Glomerular visceral epithelial cell (primary cell): ENCODE results near the gene CENPN.

Experiments used
- DNase-seq: peaks from one replicate; pipeline ENCODE4 v3.0.0-alpha.2; 2016; ENCODE audit errors: extremely low spot score

Gene CENPN

GRCh38 chr16:81029930-81030604 is 23.1 kb downstream of the CENPN start:
- DNase-seq: no peak

- peak; percentile 88 for DNase-seq
These were observed 28.5 kb downstream of the CENPN start, which contains the start of gene ATMIN for GRCh38 chr16:81035398-81035974. ATMIN (plus strand) TSS chr16:81035842; CDS start chr16:81035871, 29 bp downstream.

GRCh38 chr16:81035975-81036750 is 29.1 kb downstream of the CENPN start:
- DNase-seq: peak; percentile 37

DNA sequence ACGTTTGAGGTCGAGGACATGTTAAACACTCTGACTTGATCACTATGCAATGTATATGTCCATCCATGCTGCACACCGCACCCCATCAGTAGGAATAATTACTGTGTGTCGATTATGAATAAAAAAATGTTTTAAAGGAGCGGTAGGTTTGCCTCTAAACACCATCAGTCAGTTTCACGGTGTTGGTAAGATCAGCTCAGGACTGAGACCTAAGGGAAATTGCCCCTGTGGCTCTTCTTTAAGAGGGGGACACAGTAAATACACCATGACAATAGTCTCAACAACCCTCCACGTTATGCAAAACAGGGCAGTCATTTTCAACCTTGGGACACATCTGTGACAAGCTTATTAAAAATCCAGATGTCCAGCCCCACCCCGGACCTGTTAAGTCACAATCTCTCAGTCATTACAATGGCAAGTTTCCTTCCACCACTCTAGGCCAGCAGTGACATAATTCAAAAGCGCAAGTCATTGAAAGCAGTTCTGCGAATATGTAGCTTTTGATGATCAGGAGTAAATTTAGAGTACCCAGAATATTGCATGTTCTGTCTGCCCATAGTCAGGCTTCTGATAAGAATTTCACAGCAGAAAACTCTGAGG is 29.8 kb downstream of the CENPN start:
- DNase-seq: no peak

DNA sequence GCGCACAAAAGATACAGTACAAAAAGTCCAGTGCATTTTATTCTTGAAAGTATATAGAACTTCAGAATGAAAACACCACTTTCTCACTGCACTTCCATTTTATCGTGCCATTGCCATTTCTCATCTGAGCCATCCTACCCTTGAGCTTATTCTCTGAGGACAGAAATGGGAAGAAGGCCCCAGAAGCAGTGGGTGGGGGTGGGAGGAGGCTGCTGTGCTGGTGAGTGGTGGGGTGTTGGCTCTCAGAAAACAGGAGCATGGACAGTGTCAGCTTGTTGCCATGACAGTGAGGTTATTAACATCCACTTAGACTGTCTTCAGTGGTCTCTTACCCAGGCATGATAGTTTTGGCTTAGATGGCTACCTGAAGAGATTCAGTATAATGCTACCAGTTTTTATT is 33.1 kb downstream of the CENPN start:
- no peak for DNase-seq

DNA sequence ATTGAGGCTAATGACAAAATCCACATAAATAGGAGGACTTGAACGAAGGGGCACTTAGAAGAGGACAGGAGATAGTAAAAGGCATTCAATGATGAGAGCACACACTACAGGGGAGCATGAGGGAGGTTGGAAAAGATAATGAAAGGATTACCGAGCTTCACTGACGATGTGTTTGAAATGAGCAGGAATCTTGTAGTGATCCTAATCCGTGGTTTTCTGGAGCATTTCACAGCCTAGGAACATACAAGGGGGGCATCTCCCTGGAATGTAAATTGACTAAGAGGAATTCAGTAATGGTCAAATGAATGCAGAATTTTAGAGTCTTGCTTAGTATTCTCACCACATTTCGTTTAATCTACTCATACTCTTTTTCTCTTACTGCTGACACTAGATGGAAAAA is 33.8 kb downstream of the CENPN start:
- no peak for DNase-seq

DNA sequence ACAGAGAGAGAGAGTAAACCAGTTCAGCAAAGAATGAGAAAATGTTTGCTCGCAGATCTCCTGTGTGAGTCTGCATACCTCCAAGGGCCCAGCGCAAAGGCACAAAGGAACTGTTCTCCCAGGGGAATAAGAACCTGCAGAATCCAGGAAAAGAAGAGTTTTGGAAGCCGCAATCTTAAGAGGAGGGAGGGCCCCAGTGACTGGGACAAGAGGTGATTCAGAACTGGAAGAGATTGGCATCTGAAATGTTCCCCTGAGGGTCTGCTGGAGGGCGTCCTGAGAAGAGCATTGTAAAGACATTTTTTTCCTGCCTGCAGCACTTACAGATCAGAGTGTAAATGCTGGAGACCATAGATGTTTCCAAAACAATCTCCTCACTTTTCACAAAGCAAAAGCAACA is 34.7 kb downstream of the CENPN start:
- DNase-seq: no peak

DNA sequence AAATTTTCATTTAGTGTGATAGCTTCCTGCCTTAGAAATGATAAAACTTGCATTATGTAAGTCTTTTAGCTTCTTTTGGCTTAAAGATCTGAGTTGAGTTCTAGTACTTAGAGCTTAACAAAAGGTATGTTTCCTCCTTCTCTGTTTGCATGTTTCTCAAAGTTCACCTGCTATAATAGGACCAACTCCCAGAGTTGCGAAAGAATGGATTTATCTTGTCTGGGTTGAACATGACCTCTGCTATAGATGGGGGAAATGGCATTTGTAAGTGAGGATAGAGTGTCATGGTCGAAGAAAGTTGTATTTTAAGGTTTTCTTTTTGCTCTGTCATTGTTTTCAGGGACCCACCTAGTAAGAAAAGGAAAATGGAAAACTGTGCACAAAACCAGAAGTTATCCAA is 35.8 kb downstream of the CENPN start:
- no peak for DNase-seq

GRCh38 chr16:81053761-81054160 is 46.7 kb downstream of the CENPN start:
- DNase-seq: no peak

- DNase-seq: no peak
These were observed 53.7 kb downstream of the CENPN start for GRCh38 chr16:81060576-81061306.

DNA sequence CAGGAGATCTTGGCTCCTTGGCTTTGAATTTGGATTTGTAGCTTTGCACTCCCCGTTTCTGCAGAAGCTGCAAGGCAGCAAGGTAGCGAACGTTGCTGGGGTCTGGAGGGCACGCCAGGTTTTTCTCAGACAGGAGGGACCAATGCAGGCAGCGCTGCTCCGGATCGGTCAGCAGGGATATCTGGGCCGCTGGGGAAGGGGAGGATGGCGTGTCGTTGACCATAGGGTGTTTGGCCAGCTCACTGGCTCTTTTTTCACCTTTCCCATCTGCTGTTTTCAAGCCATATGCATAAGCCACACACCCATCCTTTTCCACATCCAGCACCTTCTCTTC is 54.3 kb downstream of the CENPN start:
- DNase-seq: no peak

GRCh38 chr16:81061871-81062608 is 55.0 kb downstream of the CENPN start:
- DNase-seq: no peak

- DNase-seq: no peak
These were observed 59.7 kb downstream of the CENPN start for GRCh38 chr16:81066681-81067080.

- DNase-seq: no peak
These were observed 60.2 kb downstream of the CENPN start for GRCh38 chr16:81067166-81067565.

- DNase-seq: no peak
These were observed 62.0 kb downstream of the CENPN start for GRCh38 chr16:81069063-81069462.

DNA sequence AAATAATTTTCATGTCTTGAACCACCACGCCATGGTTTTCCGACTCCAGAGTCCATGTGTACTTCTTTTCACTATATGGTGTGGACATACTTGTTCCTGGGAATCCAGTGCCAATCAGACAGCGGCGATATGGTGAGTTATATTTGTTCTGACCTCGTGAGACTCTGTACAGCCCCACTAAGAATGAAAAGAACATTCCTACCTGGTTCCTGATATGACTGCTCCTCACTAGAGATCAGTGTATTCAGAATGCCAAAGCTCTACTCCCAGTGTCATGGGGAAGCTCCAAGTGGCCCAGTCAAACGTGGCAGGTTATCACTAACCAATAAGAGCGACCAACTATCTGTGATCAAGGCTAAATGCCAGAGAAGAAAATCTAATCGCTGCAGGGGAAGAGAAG is 64.0 kb downstream of the CENPN start:
- DNase-seq: no peak

DNA sequence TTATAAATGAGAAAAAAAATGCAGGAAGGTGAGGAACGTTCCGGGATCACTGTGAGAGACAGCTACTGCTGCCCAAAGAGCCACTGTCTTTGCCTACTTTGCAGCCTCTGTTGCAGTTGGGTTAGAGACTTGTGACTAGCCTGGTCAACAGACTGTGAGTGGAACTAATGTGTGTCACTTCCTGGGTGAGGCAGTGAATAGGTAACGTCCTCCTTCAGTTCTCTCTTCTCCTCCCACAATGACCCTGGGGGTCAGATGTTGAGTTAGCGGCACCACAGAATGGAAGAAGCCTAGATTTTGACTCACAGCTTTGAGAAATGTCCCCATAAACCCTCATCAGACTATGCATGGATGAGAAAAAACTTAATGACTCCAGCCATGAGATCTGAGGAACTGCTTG is 64.8 kb downstream of the CENPN start:
- peak; percentile 11 for DNase-seq

- no peak for DNase-seq
These were observed 66.7 kb downstream of the CENPN start for GRCh38 chr16:81073560-81074330.

DNA sequence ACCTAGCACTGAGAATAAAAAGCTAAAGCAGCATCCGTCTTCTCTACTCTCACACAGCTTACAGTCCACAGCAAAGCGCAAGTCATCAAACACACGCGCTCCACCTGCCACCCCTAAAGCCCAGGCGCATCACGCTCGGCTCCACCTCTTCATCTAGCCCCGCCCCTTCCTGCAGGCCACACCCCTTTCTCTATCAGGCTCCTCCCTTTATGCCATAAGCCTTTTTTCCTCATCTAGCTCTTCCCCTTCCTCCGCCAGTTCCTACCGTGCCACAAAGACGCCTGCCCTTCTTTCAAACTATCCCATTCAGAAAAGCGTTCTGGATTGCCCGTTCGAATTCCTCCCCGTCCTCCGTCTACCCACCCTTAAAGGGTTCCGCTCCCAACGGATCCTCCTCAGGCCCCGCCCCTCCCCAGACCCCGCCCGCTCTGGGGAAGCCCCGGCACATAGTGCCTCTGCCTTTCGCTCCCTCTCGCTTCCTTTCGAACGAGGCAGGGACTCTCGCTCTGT is 69.6 kb downstream of the CENPN start:
- peak; percentile 82 for DNase-seq
